ENCODE results near the gene ORC6.

Gene ORC6

GRCh38 chr16:46719528-46719927 is 30.1 kb downstream of the ORC6 start:
- DNase-seq (ENCODE audit: low read depth, low spot score) = no peak
- in situ Hi-C loops (cut with HindIII; ENCODE audit: low sequenced_read_pairs) = no loop called here
- no peak for TF ChIP-seq CTCF (IDR thresholded peaks at IDR 0.05; ENCODE audit: low read depth, low read length)
- H3K4me3 ChIP-seq (ENCODE audit: low read depth, low read length) = no peak overlapping the region

GRCh38 chr16:46720619-46721018 is 31.2 kb downstream of the ORC6 start:
- no peak for DNase-seq (ENCODE audit: low read depth, low spot score)
- no peak overlapping the region for H3K4me3 ChIP-seq (ENCODE audit: low read depth, low read length)
- in situ Hi-C loops (cut with HindIII; ENCODE audit: low sequenced_read_pairs) = no loop called here

GRCh38 chr16:46721885-46722284 is 32.4 kb downstream of the ORC6 start:
- no peak overlapping the region for H3K4me3 ChIP-seq (ENCODE audit: low read depth, low read length)
- in situ Hi-C loops (cut with HindIII; ENCODE audit: low sequenced_read_pairs) = no loop called here
- TF ChIP-seq CTCF (IDR thresholded peaks at IDR 0.05; ENCODE audit: low read depth, low read length) = no peak
- DNase-seq (ENCODE audit: low read depth, low spot score) = no peak

More at GRCh38 chr16:46720619-46721018, 31.2 kb downstream of the ORC6 start:
- no peak for TF ChIP-seq CTCF (IDR thresholded peaks at IDR 0.05; ENCODE audit: low read depth, low read length)

GRCh38 chr16:46727184-46727583 is 37.7 kb downstream of the ORC6 start:
- no peak for TF ChIP-seq CTCF (IDR thresholded peaks at IDR 0.05; ENCODE audit: low read depth, low read length)
- in situ Hi-C loops (cut with HindIII; ENCODE audit: low sequenced_read_pairs) = no loop called here
- no peak overlapping the region for H3K4me3 ChIP-seq (ENCODE audit: low read depth, low read length)
- DNase-seq (ENCODE audit: low read depth, low spot score) = no peak

GRCh38 chr16:46727630-46728029 is 38.2 kb downstream of the ORC6 start:
- in situ Hi-C loops (cut with HindIII; ENCODE audit: low sequenced_read_pairs) = no loop called here
- DNase-seq (ENCODE audit: low read depth, low spot score) = no peak
- no peak overlapping the region for H3K4me3 ChIP-seq (ENCODE audit: low read depth, low read length)
- TF ChIP-seq CTCF (IDR thresholded peaks at IDR 0.05; ENCODE audit: low read depth, low read length) = no peak

- no peak for TF ChIP-seq CTCF (IDR thresholded peaks at IDR 0.05; ENCODE audit: low read depth, low read length)
- no peak overlapping the region for H3K4me3 ChIP-seq (ENCODE audit: low read depth, low read length)
- DNase-seq (ENCODE audit: low read depth, low spot score) = no peak
- in situ Hi-C loops (cut with HindIII; ENCODE audit: low sequenced_read_pairs) = no loop called here
These were observed 39.3 kb downstream of the ORC6 start for GRCh38 chr16:46728806-46729205.
